LNCaP clone FGC (cell line): ENCODE results near the gene KCTD8.

Experiments
- DNase-seq: peaks from one replicate; pipeline ENCODE4 v3.0.0-alpha.2; 2011; ENCODE audit warnings: low read depth
- H3K4me3 ChIP-seq: 2 replicates; pipeline ENCODE4 v1.5.1; 2011; ENCODE audit warnings: mild to moderate bottlenecking, low read depth, low read length, control low read depth
- TF ChIP-seq, protein P1 (sequence below): IDR thresholded peaks from 2 replicates; pipeline ENCODE4 v1.5.1; 2012; ENCODE audit warnings: mild to moderate bottlenecking; ENCODE audit not compliant: control insufficient read depth, insufficient read depth; ENCODE audit errors: extremely low read depth

Gene KCTD8

GRCh38 chr4:44422912-44423311 is 25.7 kb downstream of the KCTD8 start:
- no peak for DNase-seq
- TF ChIP-seq, protein P1, sequence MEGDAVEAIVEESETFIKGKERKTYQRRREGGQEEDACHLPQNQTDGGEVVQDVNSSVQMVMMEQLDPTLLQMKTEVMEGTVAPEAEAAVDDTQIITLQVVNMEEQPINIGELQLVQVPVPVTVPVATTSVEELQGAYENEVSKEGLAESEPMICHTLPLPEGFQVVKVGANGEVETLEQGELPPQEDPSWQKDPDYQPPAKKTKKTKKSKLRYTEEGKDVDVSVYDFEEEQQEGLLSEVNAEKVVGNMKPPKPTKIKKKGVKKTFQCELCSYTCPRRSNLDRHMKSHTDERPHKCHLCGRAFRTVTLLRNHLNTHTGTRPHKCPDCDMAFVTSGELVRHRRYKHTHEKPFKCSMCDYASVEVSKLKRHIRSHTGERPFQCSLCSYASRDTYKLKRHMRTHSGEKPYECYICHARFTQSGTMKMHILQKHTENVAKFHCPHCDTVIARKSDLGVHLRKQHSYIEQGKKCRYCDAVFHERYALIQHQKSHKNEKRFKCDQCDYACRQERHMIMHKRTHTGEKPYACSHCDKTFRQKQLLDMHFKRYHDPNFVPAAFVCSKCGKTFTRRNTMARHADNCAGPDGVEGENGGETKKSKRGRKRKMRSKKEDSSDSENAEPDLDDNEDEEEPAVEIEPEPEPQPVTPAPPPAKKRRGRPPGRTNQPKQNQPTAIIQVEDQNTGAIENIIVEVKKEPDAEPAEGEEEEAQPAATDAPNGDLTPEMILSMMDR = no peak
- H3K4me3 ChIP-seq = no peak overlapping the region

- TF ChIP-seq, protein P1 = no peak
- DNase-seq = no peak
- H3K4me3 ChIP-seq = no peak overlapping the region
These were observed 27.1 kb downstream of the KCTD8 start for GRCh38 chr4:44421330-44422065.

GRCh38 chr4:44415251-44415650 is 33.4 kb downstream of the KCTD8 start:
- H3K4me3 ChIP-seq = no peak overlapping the region
- TF ChIP-seq, protein P1 = no peak
- no peak for DNase-seq

DNA sequence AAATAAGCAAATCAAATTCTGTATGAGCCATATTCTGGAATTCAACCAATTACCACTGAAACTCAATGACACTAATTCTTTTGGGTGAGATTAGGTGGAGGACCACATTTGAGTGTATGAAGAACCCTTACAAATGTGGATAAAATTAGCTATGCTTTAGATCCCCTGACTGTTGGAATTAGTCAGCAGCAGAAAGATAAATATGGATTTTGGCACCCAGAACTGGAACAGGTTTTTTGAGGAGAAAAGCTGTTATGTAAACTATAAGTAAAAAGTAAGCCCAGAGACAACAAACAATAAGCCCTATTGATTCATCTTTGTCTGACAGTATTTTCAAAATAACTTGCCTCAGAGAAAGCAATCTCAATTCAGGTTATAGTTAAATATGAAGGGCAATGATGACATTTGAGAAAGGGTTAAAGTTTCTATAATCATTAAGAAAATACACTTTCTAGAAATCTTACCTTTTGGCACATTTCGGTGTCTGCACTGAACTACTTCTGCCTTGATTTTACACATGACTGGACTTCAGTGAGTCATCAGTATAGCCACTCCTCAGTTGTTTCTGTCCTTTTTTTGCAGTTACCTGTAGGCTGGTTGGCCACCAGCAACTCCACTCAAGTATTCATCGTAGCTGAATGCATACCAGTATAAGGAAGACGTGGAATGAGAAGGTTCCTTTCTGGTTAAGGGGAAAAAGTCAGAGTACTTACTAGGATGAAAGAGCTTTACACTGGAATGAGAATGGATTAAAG is 80.0 kb downstream of the KCTD8 start:
- DNase-seq = no peak
- TF ChIP-seq, protein P1 = no peak
- H3K4me3 ChIP-seq = no peak overlapping the region

DNA sequence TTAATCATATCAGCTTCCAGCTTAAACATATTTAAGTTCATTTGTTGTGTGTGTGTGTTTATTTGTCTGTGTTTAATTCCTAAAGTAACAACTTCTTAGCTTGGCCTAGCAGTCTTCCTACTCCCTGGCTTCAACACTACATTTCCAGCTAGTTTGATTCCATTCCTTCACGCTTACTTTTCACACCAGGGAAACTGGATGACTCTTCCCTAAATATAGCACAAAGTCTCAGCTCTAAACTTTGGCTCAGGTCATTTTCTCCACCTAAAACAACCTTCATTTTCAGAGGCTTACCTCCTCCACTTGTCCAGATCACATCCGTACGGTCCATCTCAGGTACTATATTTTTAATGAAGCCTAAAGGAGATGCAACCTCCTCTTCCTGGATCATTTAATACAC is 94.4 kb downstream of the KCTD8 start:
- no peak overlapping the region for H3K4me3 ChIP-seq
- TF ChIP-seq, protein P1 = no peak

GRCh38 chr4:44351069-44351468 is 97.5 kb downstream of the KCTD8 start:
- TF ChIP-seq, protein P1 = no peak
- no peak for DNase-seq
- H3K4me3 ChIP-seq = no peak overlapping the region

More for the DNA sequence above, 94.4 kb downstream of the KCTD8 start:
- DNase-seq = no peak
